Measurements from ENCODE around the gene MTG2. TPM values are rescaled to one million over a fixed set of nuclear protein-coding genes. Genes with fewer than 3 reads are reported as not detected.

Gene MTG2
- total and polyA plus RNA-seq, 9 donors: 12.7 to 36.9 (median 33.3) TPM

DNA sequence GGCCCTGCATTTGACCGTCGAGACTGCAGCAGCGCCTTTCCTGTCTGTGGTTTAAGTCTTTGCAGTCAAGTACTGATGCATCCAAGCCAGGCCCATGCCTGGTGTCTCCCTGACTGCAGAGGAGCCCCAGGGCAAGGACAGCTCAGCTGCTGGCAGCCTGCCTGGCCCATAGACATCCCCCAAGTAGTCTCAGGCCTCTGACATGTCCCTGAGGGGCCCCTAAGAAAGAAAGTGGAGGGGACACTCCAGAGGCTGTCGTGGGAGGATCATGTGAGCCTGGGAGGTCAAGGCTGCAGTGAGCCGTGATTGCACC, 19.2 kb downstream of the MTG2 start:
- Histone ChIP-seq H3K36me3 (no peaks in the 10 kb centered on the region), H3K4me3 (no peak overlapping the region), H3K4me1 (ENCODE audit: insufficient read depth) (no peaks in the 10 kb centered on the region), H3K9me3 (no peaks in the 10 kb centered on the region), H3K27ac (no peak overlapping the region), H3K27me3 (no peaks in the 10 kb centered on the region)
- 55 to 77% (median 77%) methylated on average over 5 of the region's 5 CpGs for WGBS, 3 donors
- intact Hi-C loops (cut with DNase I): no loop called here
- peak in 1 of 5 donors; percentile 21 for DNase-seq
- no peak for TF ChIP-seq EP300 (IDR thresholded peaks at IDR 0.05)
- TF ChIP-seq, protein P1, sequence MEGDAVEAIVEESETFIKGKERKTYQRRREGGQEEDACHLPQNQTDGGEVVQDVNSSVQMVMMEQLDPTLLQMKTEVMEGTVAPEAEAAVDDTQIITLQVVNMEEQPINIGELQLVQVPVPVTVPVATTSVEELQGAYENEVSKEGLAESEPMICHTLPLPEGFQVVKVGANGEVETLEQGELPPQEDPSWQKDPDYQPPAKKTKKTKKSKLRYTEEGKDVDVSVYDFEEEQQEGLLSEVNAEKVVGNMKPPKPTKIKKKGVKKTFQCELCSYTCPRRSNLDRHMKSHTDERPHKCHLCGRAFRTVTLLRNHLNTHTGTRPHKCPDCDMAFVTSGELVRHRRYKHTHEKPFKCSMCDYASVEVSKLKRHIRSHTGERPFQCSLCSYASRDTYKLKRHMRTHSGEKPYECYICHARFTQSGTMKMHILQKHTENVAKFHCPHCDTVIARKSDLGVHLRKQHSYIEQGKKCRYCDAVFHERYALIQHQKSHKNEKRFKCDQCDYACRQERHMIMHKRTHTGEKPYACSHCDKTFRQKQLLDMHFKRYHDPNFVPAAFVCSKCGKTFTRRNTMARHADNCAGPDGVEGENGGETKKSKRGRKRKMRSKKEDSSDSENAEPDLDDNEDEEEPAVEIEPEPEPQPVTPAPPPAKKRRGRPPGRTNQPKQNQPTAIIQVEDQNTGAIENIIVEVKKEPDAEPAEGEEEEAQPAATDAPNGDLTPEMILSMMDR (IDR thresholded peaks at IDR 0.05): no peak
- no peak for TF ChIP-seq POLR2A (IDR thresholded peaks at IDR 0.05)

DNA sequence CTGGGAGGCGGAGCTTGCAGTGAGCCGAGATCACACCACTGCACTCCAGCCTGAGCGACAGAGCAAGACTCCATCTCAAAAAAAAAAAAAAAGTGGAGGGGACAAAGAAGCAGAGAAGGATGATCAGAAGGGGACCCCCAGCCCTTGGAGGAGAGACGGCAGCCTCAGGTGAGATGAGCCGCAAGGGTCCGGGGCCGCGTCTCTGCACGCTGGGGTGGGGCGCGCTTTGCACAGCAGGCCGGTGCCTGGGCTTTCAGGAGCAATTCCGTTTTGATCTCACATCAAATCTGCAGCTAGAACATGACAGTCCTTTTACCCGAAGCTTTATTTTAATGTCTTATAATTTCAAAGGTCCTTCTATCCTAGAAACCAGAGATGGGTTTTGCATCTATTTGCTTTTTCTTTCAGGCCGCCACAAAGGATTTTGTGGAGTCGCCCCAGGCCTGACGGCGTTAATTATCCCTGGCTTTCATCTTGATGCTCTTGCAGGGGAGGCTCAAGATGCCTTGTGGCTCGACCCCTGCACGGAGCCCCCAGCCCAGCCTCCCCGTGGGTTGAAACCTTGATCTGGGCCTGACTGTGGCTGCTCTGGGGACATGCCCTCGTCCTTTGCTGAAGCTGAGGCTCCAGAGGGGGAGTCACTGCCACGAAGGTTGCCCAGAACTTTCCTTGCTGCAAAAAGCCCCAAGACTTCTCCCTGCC, 20.0 kb downstream of the MTG2 start:
- no peaks in the 10 kb centered on the region for H3K36me3 ChIP-seq
- no peak overlapping the region for H3K4me3 ChIP-seq
- TF ChIP-seq, protein P1 (IDR thresholded peaks at IDR 0.05): no peak
- TF ChIP-seq POLR2A (IDR thresholded peaks at IDR 0.05) (no peak), EP300 (IDR thresholded peaks at IDR 0.05) (no peak)
- H3K27ac ChIP-seq: no peak overlapping the region
- no peaks in the 10 kb centered on the region for H3K9me3 ChIP-seq
- peak in 1 of 5 donors; percentile 18 for DNase-seq
- intact Hi-C loops (cut with DNase I): no loop called here
- no peaks in the 10 kb centered on the region for H3K4me1 ChIP-seq (ENCODE audit: insufficient read depth)
- 81 to 84% (median 82%) methylated on average over 23 of the region's 23 CpGs for WGBS, 3 donors
- no peaks in the 10 kb centered on the region for H3K27me3 ChIP-seq

DNA sequence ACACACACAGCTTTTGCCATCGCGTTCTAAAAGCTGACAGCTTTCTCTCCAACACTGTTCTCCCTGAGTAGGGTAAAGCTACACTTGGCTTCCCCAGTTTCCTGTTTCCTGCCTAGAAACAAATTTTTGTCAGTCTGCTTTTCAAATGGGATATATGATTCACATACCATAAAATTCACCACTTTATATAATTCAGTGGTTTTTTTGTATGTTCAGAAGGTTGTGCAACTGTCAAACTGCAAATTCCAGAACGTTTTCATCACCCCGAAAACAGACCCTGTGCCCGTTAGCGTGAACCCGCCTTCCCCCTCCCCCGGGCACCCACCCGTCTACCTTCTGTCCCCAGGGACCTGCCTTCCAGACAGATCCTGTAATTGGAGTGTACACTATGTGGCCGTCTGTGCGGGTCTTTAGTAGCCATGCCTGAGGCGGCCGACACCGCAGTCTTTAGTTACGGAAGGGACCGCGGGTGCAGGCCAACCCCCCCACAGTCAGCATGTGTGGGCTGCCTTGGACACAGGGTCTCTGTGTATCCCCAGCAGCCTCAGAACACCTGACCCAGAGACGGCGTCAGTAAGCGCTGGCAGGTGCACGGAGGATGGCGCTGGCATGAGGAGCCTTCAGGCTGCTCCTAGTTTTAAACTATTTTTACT, 20.7 kb downstream of the MTG2 start:
- 80 to 88% (median 85%) methylated on average over 22 of the region's 22 CpGs for WGBS, 3 donors
- TF ChIP-seq, protein P1 (IDR thresholded peaks at IDR 0.05): no peak
- TF ChIP-seq POLR2A (IDR thresholded peaks at IDR 0.05): no peak
- no peak for TF ChIP-seq EP300 (IDR thresholded peaks at IDR 0.05)
- Histone ChIP-seq H3K27ac (no peak overlapping the region), H3K36me3 (no peaks in the 10 kb centered on the region), H3K9me3 (no peaks in the 10 kb centered on the region), H3K27me3 (no peaks in the 10 kb centered on the region), H3K4me3 (no peak overlapping the region), H3K4me1 (ENCODE audit: insufficient read depth) (no peaks in the 10 kb centered on the region)
- intact Hi-C loops (cut with DNase I): no loop called here
- peak in 1 of 5 donors; percentile 22 for DNase-seq

DNA sequence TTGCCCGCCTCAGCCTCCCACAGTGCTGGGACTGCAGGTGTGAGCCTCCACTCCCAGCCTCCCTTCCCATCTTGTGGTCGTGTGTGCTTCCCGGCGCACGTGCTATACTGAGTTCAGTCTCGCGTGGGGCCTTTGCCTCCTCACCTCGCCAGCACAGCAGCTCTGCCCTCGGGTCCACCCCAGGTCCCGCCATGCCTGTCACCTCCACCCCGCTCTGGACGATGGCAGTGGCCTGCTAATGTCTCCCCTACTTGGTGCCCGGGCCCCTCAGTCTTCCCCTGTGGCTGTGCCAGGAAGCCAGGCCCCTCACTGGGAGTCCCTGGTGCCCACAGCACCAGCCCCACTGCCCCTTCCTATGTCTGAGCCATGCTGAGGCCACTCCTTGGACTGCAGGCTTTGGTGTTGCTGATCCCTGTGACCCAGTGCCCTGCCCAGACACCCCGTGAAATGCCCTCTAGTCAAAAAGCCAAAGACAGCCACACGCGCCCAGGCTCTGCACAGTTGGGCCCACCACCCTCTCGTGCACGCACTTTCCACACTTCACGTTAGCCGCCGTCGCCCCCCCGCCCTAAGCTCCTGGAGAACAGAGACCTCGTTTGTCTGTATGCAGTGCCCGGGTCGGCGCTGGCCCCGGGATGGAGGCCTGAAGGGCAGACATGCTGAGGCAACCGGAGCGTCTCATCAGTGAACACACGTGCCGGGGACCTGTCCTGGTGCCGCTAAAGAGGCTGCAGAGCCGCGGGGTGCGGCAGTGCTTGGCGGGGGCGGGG, 23.0 kb downstream of the MTG2 start:
- 90 to 93% (median 91%) methylated on average over 38 of the region's 38 CpGs for WGBS, 3 donors
- TF ChIP-seq EP300 (IDR thresholded peaks at IDR 0.05) (no peak), POLR2A (IDR thresholded peaks at IDR 0.05) (no peak)
- H3K27me3 ChIP-seq: no peaks in the 10 kb centered on the region
- H3K27ac ChIP-seq: no peak overlapping the region
- intact Hi-C loops (cut with DNase I): no loop called here
- H3K4me1 ChIP-seq (ENCODE audit: insufficient read depth): no peaks in the 10 kb centered on the region
- DNase-seq: no peak
- H3K9me3 ChIP-seq: no peaks in the 10 kb centered on the region
- no peaks in the 10 kb centered on the region for H3K36me3 ChIP-seq
- H3K4me3 ChIP-seq: no peak overlapping the region

Measured in ovary (tissue), 9 donors.